Uterus (tissue), 4 donors: ENCODE data around the gene TSEN54. TPM values are rescaled to one million over a fixed set of nuclear protein-coding genes. Genes with fewer than 3 reads are reported as not detected.

Experiments
- DNase-seq, 2 donors: peaks; one replicate each; pipeline ENCODE4 v3.0.0-alpha.2; 2019 to 2020
- H3K27ac ChIP-seq, 2 donors: fragments of 200-600 bp; sonication (generic); 1 replicate in 1 of 2; 2 replicates in 1 of 2; pipeline ENCODE4 v1.5.1; 2016 to 2018
- H3K27me3 ChIP-seq, 2 donors: fragments of 200-600 bp; sonication (generic); one replicate each; pipeline ENCODE4 v1.5.1; 2018 to 2019; ENCODE audit warnings: control low read depth in 1 of 2
- H3K36me3 ChIP-seq, 2 donors: fragments of 200-600 bp; sonication (generic); one replicate each; pipeline ENCODE4 v1.5.1; 2019; ENCODE audit warnings: control low read depth in 1 of 2
- H3K4me1 ChIP-seq, 2 donors: fragments of 200-600 bp; sonication (generic); one replicate each; pipeline ENCODE4 v1.5.1; 2018 to 2019; ENCODE audit warnings: control low read depth in 1 of 2
- H3K4me3 ChIP-seq, 2 donors: fragments of 200-600 bp; sonication (generic); 1 replicate in 1 of 2; 2 replicates in 1 of 2; pipeline ENCODE4 v1.5.1; 2018 to 2019; ENCODE audit warnings: mild to moderate bottlenecking in 1 of 2
- H3K9me3 ChIP-seq, 2 donors: fragments of 200-600 bp; sonication (generic); one replicate each; pipeline ENCODE4 v1.5.1; 2019; ENCODE audit warnings: control low read depth in 1 of 2
- POLR2A ChIP-seq, 2 donors: fragments of 450-650 bp; IDR thresholded peaks; one replicate each; pipeline ENCODE4 v1.6.1; 2016; ENCODE audit warnings: antibody characterized with exemption in 2 of 2, mild to moderate bottlenecking in 1 of 2, moderate library complexity in 1 of 2
- intact Hi-C: fragments of 100-400 bp; cut with DNase I; formaldehyde crosslinking; loops from one replicate; pipeline ENCODE4 v1.15.1; 2023; ENCODE audit warnings: low total_unique reads
- total RNA-seq, 4 donors: library from RNA; depleted of rRNA in 3 of 4; stranded (reverse); fragments of >200 nt in 3 of 4; gene quantifications; one replicate each; pipeline versions ENCODE4 v1.1.0 to v1.2.4, GENCODE V29; 2014 to 2023
- TF ChIP-seq, protein P1 (sequence below), 4 experiments: fragments of 200-600 bp in 2 of 4; fragments of 450-650 bp in 2 of 4; sonication (generic) in 2 of 4; IDR thresholded peaks; one replicate each; pipeline ENCODE4 v1.5.1; 2016 to 2019; ENCODE audit warnings: antibody characterized with exemption in 4 of 4, mild to moderate bottlenecking in 2 of 4, moderate library complexity in 1 of 4
- donor health status: DM: yes; HTN: yes; CAD: no.

The TSEN54 gene
- total RNA-seq, 4 donors from 2014 or later, result 17.4 to 102 (median 20.6) TPM

DNA sequence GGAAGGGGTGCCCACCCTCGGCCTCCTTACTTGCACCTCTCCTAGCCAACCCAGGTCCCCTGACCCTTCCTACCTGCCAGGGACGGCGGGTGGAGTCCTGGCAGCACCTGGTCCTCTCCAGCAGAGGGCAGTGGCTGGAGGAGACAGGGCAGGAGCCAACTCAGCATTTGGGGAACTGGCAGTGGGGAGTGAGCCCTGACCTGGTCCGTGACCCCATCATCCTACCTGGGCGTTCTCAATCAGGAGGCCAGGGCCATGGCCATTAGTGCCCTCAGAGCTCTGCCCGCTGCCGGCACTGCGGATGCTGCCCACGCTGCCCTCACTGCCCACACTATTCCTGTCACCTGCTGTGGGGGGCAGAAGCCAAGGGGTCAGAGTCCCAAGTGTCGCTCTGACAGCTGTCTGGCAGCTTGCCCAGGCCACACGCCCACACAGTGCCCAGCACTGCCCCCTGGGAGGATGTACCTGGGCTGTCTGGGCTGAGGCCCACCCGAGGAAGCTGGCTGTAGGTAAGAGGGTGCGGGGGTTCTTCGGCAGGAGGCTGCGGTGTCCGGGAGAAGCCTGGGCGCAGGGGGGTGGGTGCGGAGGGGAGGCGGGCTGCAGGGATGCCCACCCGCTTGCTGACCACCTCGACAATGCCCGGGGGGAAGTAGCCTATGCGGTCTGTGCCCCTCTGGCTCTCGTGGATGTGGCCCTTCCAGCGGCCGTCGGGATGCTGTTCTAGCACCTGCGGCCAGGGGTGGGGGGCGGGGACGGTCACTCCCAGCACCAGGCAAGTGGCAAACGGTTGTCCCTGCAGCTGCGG is 11.8 kb upstream of the TSEN54 start:
- no peaks in the 10 kb centered on the region for H3K27me3 ChIP-seq
- H3K4me3 ChIP-seq, result no peak overlapping the region
- TF ChIP-seq, protein P1, sequence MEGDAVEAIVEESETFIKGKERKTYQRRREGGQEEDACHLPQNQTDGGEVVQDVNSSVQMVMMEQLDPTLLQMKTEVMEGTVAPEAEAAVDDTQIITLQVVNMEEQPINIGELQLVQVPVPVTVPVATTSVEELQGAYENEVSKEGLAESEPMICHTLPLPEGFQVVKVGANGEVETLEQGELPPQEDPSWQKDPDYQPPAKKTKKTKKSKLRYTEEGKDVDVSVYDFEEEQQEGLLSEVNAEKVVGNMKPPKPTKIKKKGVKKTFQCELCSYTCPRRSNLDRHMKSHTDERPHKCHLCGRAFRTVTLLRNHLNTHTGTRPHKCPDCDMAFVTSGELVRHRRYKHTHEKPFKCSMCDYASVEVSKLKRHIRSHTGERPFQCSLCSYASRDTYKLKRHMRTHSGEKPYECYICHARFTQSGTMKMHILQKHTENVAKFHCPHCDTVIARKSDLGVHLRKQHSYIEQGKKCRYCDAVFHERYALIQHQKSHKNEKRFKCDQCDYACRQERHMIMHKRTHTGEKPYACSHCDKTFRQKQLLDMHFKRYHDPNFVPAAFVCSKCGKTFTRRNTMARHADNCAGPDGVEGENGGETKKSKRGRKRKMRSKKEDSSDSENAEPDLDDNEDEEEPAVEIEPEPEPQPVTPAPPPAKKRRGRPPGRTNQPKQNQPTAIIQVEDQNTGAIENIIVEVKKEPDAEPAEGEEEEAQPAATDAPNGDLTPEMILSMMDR (IDR thresholded peaks at IDR 0.05), result peak in 3 of 4 experiments; percentile 25 to 47 (median 32)
- no peak for TF ChIP-seq POLR2A (IDR thresholded peaks at IDR 0.05)
- no peaks in the 10 kb centered on the region for H3K9me3 ChIP-seq
- no peak for DNase-seq
- no peaks in the 10 kb centered on the region for H3K36me3 ChIP-seq
- intact Hi-C loops, result no loop called here
- H3K27ac ChIP-seq, result no peak overlapping the region
- peaks cover 0 to 5% of the 10 kb centered on the region in 2 donors for H3K4me1 ChIP-seq

DNA sequence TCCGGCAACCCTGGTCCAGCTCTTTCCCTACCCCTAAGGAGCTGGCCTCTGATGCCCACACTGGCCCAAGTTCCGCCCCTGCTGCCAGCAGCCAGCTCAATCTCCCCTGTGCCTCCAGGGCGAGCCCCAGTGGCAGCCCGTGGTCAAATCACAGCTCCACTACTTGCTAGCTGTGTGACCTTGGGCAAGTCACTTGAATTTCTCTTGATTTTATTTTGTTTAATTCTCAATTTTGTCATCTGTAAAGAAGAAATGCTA is 11.2 kb upstream of the TSEN54 start:
- Histone ChIP-seq H3K4me1 (peaks cover 0 to 5% of the 10 kb centered on the region in 2 donors), H3K27ac (no peak overlapping the region), H3K9me3 (no peaks in the 10 kb centered on the region), H3K4me3 (no peak overlapping the region), H3K36me3 (no peaks in the 10 kb centered on the region), H3K27me3 (no peaks in the 10 kb centered on the region)
- DNase-seq, result no peak
- TF ChIP-seq, protein P1 (IDR thresholded peaks at IDR 0.05), result no peak
- intact Hi-C loops, result no loop called here

DNA sequence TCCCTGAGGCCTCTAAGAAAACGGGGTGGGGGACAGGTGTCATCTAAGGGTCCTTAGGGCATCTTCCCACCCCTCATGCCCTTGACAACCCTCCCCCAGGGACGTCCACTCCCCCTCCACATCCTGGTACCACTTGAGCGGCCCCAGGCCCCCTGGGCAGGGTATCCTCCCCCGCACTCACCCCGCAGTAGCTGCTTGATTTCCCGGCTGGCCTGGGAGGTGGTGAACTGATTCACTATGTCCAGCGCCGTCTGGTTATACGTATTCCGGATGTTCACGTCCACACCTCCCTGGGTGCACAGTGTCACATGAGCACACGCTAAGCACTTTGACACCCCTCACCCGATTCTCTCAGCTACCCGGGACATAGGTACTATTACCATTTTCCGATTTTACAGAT is 10.7 kb upstream of the TSEN54 start:
- no peaks in the 10 kb centered on the region for H3K36me3 ChIP-seq
- H3K4me3 ChIP-seq, result no peak overlapping the region
- no peaks in the 10 kb centered on the region for H3K27me3 ChIP-seq
- TF ChIP-seq POLR2A (IDR thresholded peaks at IDR 0.05), result no peak
- TF ChIP-seq, protein P1 (IDR thresholded peaks at IDR 0.05), result no peak
- DNase-seq, result no peak
- intact Hi-C loops, result no loop called here
- H3K27ac ChIP-seq, result no peak overlapping the region
- peaks cover 0 to 5% of the 10 kb centered on the region in 2 donors for H3K4me1 ChIP-seq
- H3K9me3 ChIP-seq, result no peaks in the 10 kb centered on the region

DNA sequence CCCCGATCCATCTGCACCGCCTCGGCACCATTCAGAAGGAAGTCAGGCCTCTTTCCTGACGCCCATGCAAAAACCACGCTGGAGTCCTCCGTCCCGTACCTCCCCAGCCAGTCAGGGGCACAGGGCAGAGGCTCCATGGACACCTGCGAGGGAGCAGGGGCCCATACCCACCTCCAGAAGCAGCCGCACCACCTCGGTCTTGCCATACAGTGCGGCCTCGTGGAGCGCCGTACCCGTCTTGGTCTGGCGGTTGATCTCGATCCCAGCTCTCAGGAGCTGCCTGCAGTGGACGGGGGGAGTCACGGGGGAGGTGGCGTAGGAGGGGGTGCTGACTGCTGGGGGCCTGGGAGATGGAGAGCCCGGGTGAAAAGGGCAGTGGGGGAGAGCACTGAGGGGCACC is 10.2 kb upstream of the TSEN54 start:
- no peak for DNase-seq
- intact Hi-C loops, result no loop called here
- Histone ChIP-seq H3K27ac (no peak overlapping the region), H3K4me1 (peaks cover 0 to 5% of the 10 kb centered on the region in 2 donors), H3K27me3 (no peaks in the 10 kb centered on the region), H3K36me3 (no peaks in the 10 kb centered on the region), H3K4me3 (no peak overlapping the region), H3K9me3 (no peaks in the 10 kb centered on the region)
- TF ChIP-seq, protein P1 (IDR thresholded peaks at IDR 0.05), result no peak
- TF ChIP-seq POLR2A (IDR thresholded peaks at IDR 0.05), result no peak

DNA sequence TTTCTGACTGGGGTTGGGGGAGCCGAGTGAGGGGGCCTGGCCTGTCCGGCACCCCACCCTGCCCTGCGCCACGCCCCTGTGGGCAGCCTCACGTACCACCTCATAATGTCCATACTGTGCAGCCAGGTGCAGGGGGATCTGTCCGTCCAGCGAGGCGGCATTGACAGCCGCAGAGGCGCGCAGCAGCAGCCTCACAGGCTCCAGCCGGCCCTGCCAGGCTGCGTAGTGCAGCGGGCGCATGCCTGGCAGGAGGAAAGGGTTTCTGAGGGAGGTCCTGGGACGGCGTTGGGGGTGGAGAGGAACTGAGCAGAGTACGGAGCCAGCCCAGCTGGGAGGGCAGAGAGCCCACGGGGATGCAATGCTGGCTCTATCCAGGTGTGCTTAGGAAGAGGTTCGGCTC is 9.4 kb upstream of the TSEN54 start:
- DNase-seq, result no peak
- H3K27ac ChIP-seq, result no peak overlapping the region
- no peaks in the 10 kb centered on the region for H3K9me3 ChIP-seq
- H3K4me1 ChIP-seq, result peaks cover 0 to 9% of the 10 kb centered on the region in 2 donors
- H3K4me3 ChIP-seq, result no peak overlapping the region
- intact Hi-C loops, result no loop called here
- H3K27me3 ChIP-seq, result no peaks in the 10 kb centered on the region
- no peaks in the 10 kb centered on the region for H3K36me3 ChIP-seq
- no peak for TF ChIP-seq POLR2A (IDR thresholded peaks at IDR 0.05)
- TF ChIP-seq, protein P1 (IDR thresholded peaks at IDR 0.05), result no peak
